ENCODE results near the gene SLC49A4.
A peak's percentile ranks its signal among the peaks of the same experiment; 100 is the strongest.

SLC49A4 gene

GRCh38 chr3:122916580-122916979 is 121.7 kb downstream of the SLC49A4 start:
- H3K4me1 ChIP-seq (ENCODE audit: control insufficient read depth in 2 of 2, insufficient read depth in 2 of 2, low read length in 2 of 2) = no peaks in the 10 kb centered on the region
- H3K27me3 ChIP-seq (ENCODE audit: control insufficient read depth in 2 of 2, insufficient read depth in 2 of 2, low read length in 2 of 2) = peaks cover 13 to 16% of the 10 kb centered on the region in 2 donors
- H3K4me3 ChIP-seq (ENCODE audit: low read length in 2 of 2) = no peak overlapping the region
- H3K9me3 ChIP-seq (ENCODE audit: control insufficient read depth in 2 of 2, low read length in 2 of 2) = no peaks in the 10 kb centered on the region
- H3K36me3 ChIP-seq (ENCODE audit: control insufficient read depth in 2 of 2, insufficient read depth in 2 of 2, low read length in 2 of 2) = no peaks in the 10 kb centered on the region
- no peak overlapping the region for H3K9ac ChIP-seq (ENCODE audit: low read depth in 1 of 2, low read length in 2 of 2)
- H3K27ac ChIP-seq (ENCODE audit: low read depth in 2 of 2, low read length in 2 of 2) = no peak overlapping the region

- H3K4me3 ChIP-seq (ENCODE audit: low read length in 2 of 2) = no peak overlapping the region
- H3K4me1 ChIP-seq (ENCODE audit: control insufficient read depth in 2 of 2, insufficient read depth in 2 of 2, low read length in 2 of 2) = no peaks in the 10 kb centered on the region
- no peaks in the 10 kb centered on the region for H3K9me3 ChIP-seq (ENCODE audit: control insufficient read depth in 2 of 2, low read length in 2 of 2)
- peaks cover 21 to 22% of the 10 kb centered on the region in 2 donors for H3K27me3 ChIP-seq (ENCODE audit: control insufficient read depth in 2 of 2, insufficient read depth in 2 of 2, low read length in 2 of 2)
- no peak overlapping the region for H3K9ac ChIP-seq (ENCODE audit: low read depth in 1 of 2, low read length in 2 of 2)
- H3K27ac ChIP-seq (ENCODE audit: low read depth in 2 of 2, low read length in 2 of 2) = no peak overlapping the region
- H3K36me3 ChIP-seq (ENCODE audit: control insufficient read depth in 2 of 2, insufficient read depth in 2 of 2, low read length in 2 of 2) = no peaks in the 10 kb centered on the region
Measured at GRCh38 chr3:122917412-122917811, 122.5 kb downstream of the SLC49A4 start.

GRCh38 chr3:122918576-122919290 is 123.9 kb downstream of the SLC49A4 start:
- peaks cover 23 to 28% of the 10 kb centered on the region in 2 donors for H3K27me3 ChIP-seq (ENCODE audit: control insufficient read depth in 2 of 2, insufficient read depth in 2 of 2, low read length in 2 of 2)
- no peak overlapping the region for H3K4me3 ChIP-seq (ENCODE audit: low read length in 2 of 2)
- H3K9ac ChIP-seq (ENCODE audit: low read depth in 1 of 2, low read length in 2 of 2) = no peak overlapping the region
- no peak overlapping the region for H3K27ac ChIP-seq (ENCODE audit: low read depth in 2 of 2, low read length in 2 of 2)
- H3K4me1 ChIP-seq (ENCODE audit: control insufficient read depth in 2 of 2, insufficient read depth in 2 of 2, low read length in 2 of 2) = no peaks in the 10 kb centered on the region
- no peaks in the 10 kb centered on the region for H3K9me3 ChIP-seq (ENCODE audit: control insufficient read depth in 2 of 2, low read length in 2 of 2)
- no peaks in the 10 kb centered on the region for H3K36me3 ChIP-seq (ENCODE audit: control insufficient read depth in 2 of 2, insufficient read depth in 2 of 2, low read length in 2 of 2)

GRCh38 chr3:122919291-122919610 is 124.4 kb downstream of the SLC49A4 start:
- Histone ChIP-seq H3K9ac (ENCODE audit: low read depth in 1 of 2, low read length in 2 of 2) (no peak overlapping the region), H3K27me3 (ENCODE audit: control insufficient read depth in 2 of 2, insufficient read depth in 2 of 2, low read length in 2 of 2) (peaks cover 23 to 28% of the 10 kb centered on the region in 2 donors), H3K36me3 (ENCODE audit: control insufficient read depth in 2 of 2, insufficient read depth in 2 of 2, low read length in 2 of 2) (no peaks in the 10 kb centered on the region), H3K9me3 (ENCODE audit: control insufficient read depth in 2 of 2, low read length in 2 of 2) (no peaks in the 10 kb centered on the region), H3K4me1 (ENCODE audit: control insufficient read depth in 2 of 2, insufficient read depth in 2 of 2, low read length in 2 of 2) (no peaks in the 10 kb centered on the region), H3K4me3 (ENCODE audit: low read length in 2 of 2) (no peak overlapping the region), H3K27ac (ENCODE audit: low read depth in 2 of 2, low read length in 2 of 2) (no peak overlapping the region)

GRCh38 chr3:122920986-122921385 is 126.1 kb downstream of the SLC49A4 start:
- no peak overlapping the region for H3K4me3 ChIP-seq (ENCODE audit: low read length in 2 of 2)
- H3K36me3 ChIP-seq (ENCODE audit: control insufficient read depth in 2 of 2, insufficient read depth in 2 of 2, low read length in 2 of 2) = no peaks in the 10 kb centered on the region
- H3K4me1 ChIP-seq (ENCODE audit: control insufficient read depth in 2 of 2, insufficient read depth in 2 of 2, low read length in 2 of 2) = no peaks in the 10 kb centered on the region
- H3K9me3 ChIP-seq (ENCODE audit: control insufficient read depth in 2 of 2, low read length in 2 of 2) = no peaks in the 10 kb centered on the region
- H3K27ac ChIP-seq (ENCODE audit: low read depth in 2 of 2, low read length in 2 of 2) = no peak overlapping the region
- peaks cover 23 to 28% of the 10 kb centered on the region in 2 donors for H3K27me3 ChIP-seq (ENCODE audit: control insufficient read depth in 2 of 2, insufficient read depth in 2 of 2, low read length in 2 of 2)
- no peak overlapping the region for H3K9ac ChIP-seq (ENCODE audit: low read depth in 1 of 2, low read length in 2 of 2)

- H3K4me1 ChIP-seq (ENCODE audit: control insufficient read depth in 2 of 2, insufficient read depth in 2 of 2, low read length in 2 of 2) = no peaks in the 10 kb centered on the region
- H3K27ac ChIP-seq (ENCODE audit: low read depth in 2 of 2, low read length in 2 of 2) = no peak overlapping the region
- no peak overlapping the region for H3K9ac ChIP-seq (ENCODE audit: low read depth in 1 of 2, low read length in 2 of 2)
- H3K27me3 ChIP-seq (ENCODE audit: control insufficient read depth in 2 of 2, insufficient read depth in 2 of 2, low read length in 2 of 2) = peaks cover 23 to 28% of the 10 kb centered on the region in 2 donors
- H3K36me3 ChIP-seq (ENCODE audit: control insufficient read depth in 2 of 2, insufficient read depth in 2 of 2, low read length in 2 of 2) = no peaks in the 10 kb centered on the region
- H3K4me3 ChIP-seq (ENCODE audit: low read length in 2 of 2) = peak overlapping the region in 1 of 2 donors; percentile 5
- H3K9me3 ChIP-seq (ENCODE audit: control insufficient read depth in 2 of 2, low read length in 2 of 2) = no peaks in the 10 kb centered on the region
Measured at GRCh38 chr3:122921791-122922651, 127.2 kb downstream of the SLC49A4 start.

- H3K27ac ChIP-seq (ENCODE audit: low read depth in 2 of 2, low read length in 2 of 2) = no peak overlapping the region
- no peak overlapping the region for H3K9ac ChIP-seq (ENCODE audit: low read depth in 1 of 2, low read length in 2 of 2)
- no peaks in the 10 kb centered on the region for H3K4me1 ChIP-seq (ENCODE audit: control insufficient read depth in 2 of 2, insufficient read depth in 2 of 2, low read length in 2 of 2)
- H3K27me3 ChIP-seq (ENCODE audit: control insufficient read depth in 2 of 2, insufficient read depth in 2 of 2, low read length in 2 of 2) = peaks cover 23 to 28% of the 10 kb centered on the region in 2 donors
- H3K36me3 ChIP-seq (ENCODE audit: control insufficient read depth in 2 of 2, insufficient read depth in 2 of 2, low read length in 2 of 2) = no peaks in the 10 kb centered on the region
- H3K4me3 ChIP-seq (ENCODE audit: low read length in 2 of 2) = no peak overlapping the region
- H3K9me3 ChIP-seq (ENCODE audit: control insufficient read depth in 2 of 2, low read length in 2 of 2) = no peaks in the 10 kb centered on the region
Measured at GRCh38 chr3:122923611-122924010, 128.7 kb downstream of the SLC49A4 start.

- Histone ChIP-seq H3K4me3 (ENCODE audit: low read length in 2 of 2) (no peak overlapping the region), H3K4me1 (ENCODE audit: control insufficient read depth in 2 of 2, insufficient read depth in 2 of 2, low read length in 2 of 2) (no peaks in the 10 kb centered on the region), H3K9ac (ENCODE audit: low read depth in 1 of 2, low read length in 2 of 2) (no peak overlapping the region), H3K36me3 (ENCODE audit: control insufficient read depth in 2 of 2, insufficient read depth in 2 of 2, low read length in 2 of 2) (no peaks in the 10 kb centered on the region), H3K27me3 (ENCODE audit: control insufficient read depth in 2 of 2, insufficient read depth in 2 of 2, low read length in 2 of 2) (peaks cover 22 to 28% of the 10 kb centered on the region in 2 donors), H3K27ac (ENCODE audit: low read depth in 2 of 2, low read length in 2 of 2) (no peak overlapping the region), H3K9me3 (ENCODE audit: control insufficient read depth in 2 of 2, low read length in 2 of 2) (no peaks in the 10 kb centered on the region)
Measured at GRCh38 chr3:122924056-122924455, 129.2 kb downstream of the SLC49A4 start.

GRCh38 chr3:122925756-122926155 is 130.9 kb downstream of the SLC49A4 start:
- no peaks in the 10 kb centered on the region for H3K36me3 ChIP-seq (ENCODE audit: control insufficient read depth in 2 of 2, insufficient read depth in 2 of 2, low read length in 2 of 2)
- H3K4me3 ChIP-seq (ENCODE audit: low read length in 2 of 2) = no peak overlapping the region
- H3K9ac ChIP-seq (ENCODE audit: low read depth in 1 of 2, low read length in 2 of 2) = no peak overlapping the region
- H3K27ac ChIP-seq (ENCODE audit: low read depth in 2 of 2, low read length in 2 of 2) = no peak overlapping the region
- H3K27me3 ChIP-seq (ENCODE audit: control insufficient read depth in 2 of 2, insufficient read depth in 2 of 2, low read length in 2 of 2) = peaks cover 18 to 22% of the 10 kb centered on the region in 2 donors
- no peaks in the 10 kb centered on the region for H3K9me3 ChIP-seq (ENCODE audit: control insufficient read depth in 2 of 2, low read length in 2 of 2)
- no peaks in the 10 kb centered on the region for H3K4me1 ChIP-seq (ENCODE audit: control insufficient read depth in 2 of 2, insufficient read depth in 2 of 2, low read length in 2 of 2)

GRCh38 chr3:122926322-122926721 is 131.5 kb downstream of the SLC49A4 start:
- no peaks in the 10 kb centered on the region for H3K9me3 ChIP-seq (ENCODE audit: control insufficient read depth in 2 of 2, low read length in 2 of 2)
- no peak overlapping the region for H3K9ac ChIP-seq (ENCODE audit: low read depth in 1 of 2, low read length in 2 of 2)
- no peak overlapping the region for H3K27ac ChIP-seq (ENCODE audit: low read depth in 2 of 2, low read length in 2 of 2)
- no peaks in the 10 kb centered on the region for H3K36me3 ChIP-seq (ENCODE audit: control insufficient read depth in 2 of 2, insufficient read depth in 2 of 2, low read length in 2 of 2)
- H3K27me3 ChIP-seq (ENCODE audit: control insufficient read depth in 2 of 2, insufficient read depth in 2 of 2, low read length in 2 of 2) = peaks cover 13 to 17% of the 10 kb centered on the region in 2 donors
- no peak overlapping the region for H3K4me3 ChIP-seq (ENCODE audit: low read length in 2 of 2)
- H3K4me1 ChIP-seq (ENCODE audit: control insufficient read depth in 2 of 2, insufficient read depth in 2 of 2, low read length in 2 of 2) = no peaks in the 10 kb centered on the region

All from mucosa of rectum (tissue), 2 donors.